ENCODE results near the gene GPATCH8. TPM values are rescaled to one million over a fixed set of nuclear protein-coding genes. Genes with fewer than 3 reads are reported as not detected.

Gene GPATCH8
- total and polyA plus RNA-seq, 9 of the 15 experiments (the other 6 are each of a cell fraction or from before 2014, with no cell fraction given) = 10.6 to 29.6 (median 13.2) TPM

GRCh38 chr17:44381810-44382305 lies 121.3 kb downstream of the GPATCH8 start:
- H3K27me3 ChIP-seq (ENCODE audit: control insufficient read depth in 2 of 2, insufficient read depth in 2 of 2, low read length in 2 of 2) = no peaks in the 10 kb centered on the region; a peak in 1 of 5 replicates
- no peak overlapping the region for H3K4me3 ChIP-seq
- no TSS peak for BruUV-seq (replicated peaks)
- no peak overlapping the region for H3K27ac ChIP-seq (ENCODE audit: extremely low read depth, low read depth, low read length)
- POLR2A ChIA-PET = no interaction called here
- CTCF ChIA-PET (ENCODE audit: low intra/inter-chr PET ratio) = no interaction called here
- H3K79me2 ChIP-seq (ENCODE audit: control insufficient read depth, insufficient read depth, low read length) = peaks cover 7% of the 10 kb centered on the region; the same call in 2 of the 3 replicates
- no peak overlapping the region for H3K4me2 ChIP-seq (ENCODE audit: insufficient read depth, low read length)
- H3K9me1 ChIP-seq (ENCODE audit: control insufficient read depth, insufficient read depth, low read length) = no peaks in the 10 kb centered on the region
- no peaks in the 10 kb centered on the region for H3K36me3 ChIP-seq (ENCODE audit: control insufficient read depth, insufficient read depth, low read length)
- H4K20me1 ChIP-seq (replicated peaks; ENCODE audit: control insufficient read depth, insufficient read depth, low read length) = no peaks in the 10 kb centered on the region
- intact Hi-C loops (cut with micrococcal nuclease) = no loop called here
- WGBS (ENCODE audit: insufficient coverage, low coverage, missing lambda C conversion rate) = 24% methylated on average over 4 of the region's 4 CpGs
- H3K9ac ChIP-seq (ENCODE audit: insufficient read depth in 1 of 2, low read depth in 2 of 2, low read length in 2 of 2) = no peak overlapping the region
- FAIRE-seq (no peak), DNase-seq (ENCODE audit: extremely low read depth in 1 of 4, low spot score in 3 of 4) (no peak), ATAC-seq (no peak)
- H2AFZ ChIP-seq (ENCODE audit: low read depth, low read length) = no peak overlapping the region
- no peak for TF ChIP-seq PYGO2 (tag; IDR thresholded peaks at IDR 0.05)
- 0 out of 2 replicates have a peak, but pooled peaks have one; percentile 19 for TF ChIP-seq ATF7 (IDR thresholded peaks at IDR 0.05)
- in situ Hi-C loops (cut with MboI) = no loop called here
- H3K9me3 ChIP-seq (replicated peaks; ENCODE audit: control insufficient read depth, insufficient read depth, low read depth, low read length) = no peaks in the 10 kb centered on the region
- peaks cover 11 to 37% of the 10 kb centered on the region in 2 experiments for H3K4me1 ChIP-seq (replicated peaks in 1 of 2; ENCODE audit: control insufficient read depth in 2 of 2, insufficient read depth in 2 of 2, low read length in 2 of 2)

- no peak overlapping the region for H3K4me2 ChIP-seq (ENCODE audit: insufficient read depth, low read length)
- H3K79me2 ChIP-seq (ENCODE audit: control insufficient read depth, insufficient read depth, low read length) = peaks cover under 1% of the 10 kb centered on the region; the same call in 1 of the 3 replicates
- H3K36me3 ChIP-seq (ENCODE audit: control insufficient read depth, insufficient read depth, low read length) = no peaks in the 10 kb centered on the region
- DNase-seq (ENCODE audit: extremely low read depth in 1 of 4, low spot score in 3 of 4) (no peak), ATAC-seq (no peak), FAIRE-seq (no peak)
- H3K9me3 ChIP-seq (replicated peaks; ENCODE audit: control insufficient read depth, insufficient read depth, low read depth, low read length) = no peaks in the 10 kb centered on the region
- peaks cover 7 to 35% of the 10 kb centered on the region in 2 experiments for H3K4me1 ChIP-seq (replicated peaks in 1 of 2; ENCODE audit: control insufficient read depth in 2 of 2, insufficient read depth in 2 of 2, low read length in 2 of 2)
- no peaks in the 10 kb centered on the region; a peak in 1 of 5 replicates for H3K27me3 ChIP-seq (ENCODE audit: control insufficient read depth in 2 of 2, insufficient read depth in 2 of 2, low read length in 2 of 2)
- H3K9ac ChIP-seq (ENCODE audit: insufficient read depth in 1 of 2, low read depth in 2 of 2, low read length in 2 of 2) = no peak overlapping the region; a peak in 1 of 4 replicates
- WGBS (ENCODE audit: insufficient coverage, low coverage, missing lambda C conversion rate) = 39% methylated on average over 9 of the region's 9 CpGs
- no peak for TF ChIP-seq U2AF2 (optimal IDR thresholded peaks at IDR 0.05; ENCODE audit: low read depth, low read length)
- TF ChIP-seq BRF1 (IDR thresholded peaks at IDR 0.05; ENCODE audit: borderline replicate concordance, extremely low read depth, insufficient read length) = no peak
- no peak for TF ChIP-seq DACH1 (IDR thresholded peaks at IDR 0.05; ENCODE audit: partially characterized antibody)
- no peak for TF ChIP-seq RBM17 (IDR thresholded peaks at IDR 0.05; ENCODE audit: borderline replicate concordance, low read depth, low read length)
- TF ChIP-seq ZBTB5 (IDR thresholded peaks at IDR 0.05) = no peak
- TF ChIP-seq ZZZ3 (IDR thresholded peaks at IDR 0.05) = no peak
- no peak for TF ChIP-seq ZNF644 (tag; IDR thresholded peaks at IDR 0.05; ENCODE audit: low read depth)
- TF ChIP-seq, protein P1, sequence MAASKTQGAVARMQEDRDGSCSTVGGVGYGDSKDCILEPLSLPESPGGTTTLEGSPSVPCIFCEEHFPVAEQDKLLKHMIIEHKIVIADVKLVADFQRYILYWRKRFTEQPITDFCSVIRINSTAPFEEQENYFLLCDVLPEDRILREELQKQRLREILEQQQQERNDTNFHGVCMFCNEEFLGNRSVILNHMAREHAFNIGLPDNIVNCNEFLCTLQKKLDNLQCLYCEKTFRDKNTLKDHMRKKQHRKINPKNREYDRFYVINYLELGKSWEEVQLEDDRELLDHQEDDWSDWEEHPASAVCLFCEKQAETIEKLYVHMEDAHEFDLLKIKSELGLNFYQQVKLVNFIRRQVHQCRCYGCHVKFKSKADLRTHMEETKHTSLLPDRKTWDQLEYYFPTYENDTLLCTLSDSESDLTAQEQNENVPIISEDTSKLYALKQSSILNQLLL (CRISPR knock-in tag; IDR thresholded peaks at IDR 0.05; ENCODE audit: borderline replicate concordance) = no peak
- no peak for TF ChIP-seq NUFIP1 (IDR thresholded peaks at IDR 0.05; ENCODE audit: partially characterized antibody)
- TF ChIP-seq DNMT1 (IDR thresholded peaks at IDR 0.05) = no peak
- TF ChIP-seq GABPB2 (CRISPR knock-in tag; conservative IDR thresholded peaks at IDR 0.05) = no peak
- H4K20me1 ChIP-seq (replicated peaks; ENCODE audit: control insufficient read depth, insufficient read depth, low read length) = no peaks in the 10 kb centered on the region
- H3K9me1 ChIP-seq (ENCODE audit: control insufficient read depth, insufficient read depth, low read length) = no peaks in the 10 kb centered on the region
- ChIA-PET POLR2A (interaction anchor here (0.5 to 1.0 kb wide), 3 partner anchors 11 to 1992 kb away, joined by 3 to 5 read pairs (median 3); partner anchors contain the start of gene STAT3), CTCF (ENCODE audit: low intra/inter-chr PET ratio) (no interaction called here)
- in situ Hi-C loops (cut with MboI) = no loop called here
- BruUV-seq (replicated peaks) = no TSS peak
- intact Hi-C loops (cut with micrococcal nuclease) = no loop called here
- no peak overlapping the region for H2AFZ ChIP-seq (ENCODE audit: low read depth, low read length)
- no peak overlapping the region for H3K4me3 ChIP-seq
- H3K27ac ChIP-seq (ENCODE audit: extremely low read depth, low read depth, low read length) = no peak overlapping the region
Observed at GRCh38 chr17:44380767-44381166, 122.4 kb downstream of the GPATCH8 start.

Measured in K562 (cell line).